ENCODE measurements around the gene IL16.
"Not testable (repeated sequence)": the region's sequence is repeated elsewhere in the genome, so short reads cannot be mapped to it uniquely, and the experiment has no call there.

IL16 gene

GRCh38 chr15:81326466-81327212 is 130.0 kb downstream of the IL16 start:
- Histone ChIP-seq H3K4me3 (ENCODE audit: low read depth, low read length) (no peak overlapping the region), H3K9me3 (no peaks in the 10 kb centered on the region), H3K36me3 (no peaks in the 10 kb centered on the region), H3K4me1 (no peaks in the 10 kb centered on the region), H3K27me3 (no peaks in the 10 kb centered on the region; the same call in 1 of the 2 replicates)
- DNase-seq = no peak
- TF ChIP-seq, protein P1, sequence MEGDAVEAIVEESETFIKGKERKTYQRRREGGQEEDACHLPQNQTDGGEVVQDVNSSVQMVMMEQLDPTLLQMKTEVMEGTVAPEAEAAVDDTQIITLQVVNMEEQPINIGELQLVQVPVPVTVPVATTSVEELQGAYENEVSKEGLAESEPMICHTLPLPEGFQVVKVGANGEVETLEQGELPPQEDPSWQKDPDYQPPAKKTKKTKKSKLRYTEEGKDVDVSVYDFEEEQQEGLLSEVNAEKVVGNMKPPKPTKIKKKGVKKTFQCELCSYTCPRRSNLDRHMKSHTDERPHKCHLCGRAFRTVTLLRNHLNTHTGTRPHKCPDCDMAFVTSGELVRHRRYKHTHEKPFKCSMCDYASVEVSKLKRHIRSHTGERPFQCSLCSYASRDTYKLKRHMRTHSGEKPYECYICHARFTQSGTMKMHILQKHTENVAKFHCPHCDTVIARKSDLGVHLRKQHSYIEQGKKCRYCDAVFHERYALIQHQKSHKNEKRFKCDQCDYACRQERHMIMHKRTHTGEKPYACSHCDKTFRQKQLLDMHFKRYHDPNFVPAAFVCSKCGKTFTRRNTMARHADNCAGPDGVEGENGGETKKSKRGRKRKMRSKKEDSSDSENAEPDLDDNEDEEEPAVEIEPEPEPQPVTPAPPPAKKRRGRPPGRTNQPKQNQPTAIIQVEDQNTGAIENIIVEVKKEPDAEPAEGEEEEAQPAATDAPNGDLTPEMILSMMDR (IDR thresholded peaks at IDR 0.05; ENCODE audit: low read depth, low read length) = no peak

DNA sequence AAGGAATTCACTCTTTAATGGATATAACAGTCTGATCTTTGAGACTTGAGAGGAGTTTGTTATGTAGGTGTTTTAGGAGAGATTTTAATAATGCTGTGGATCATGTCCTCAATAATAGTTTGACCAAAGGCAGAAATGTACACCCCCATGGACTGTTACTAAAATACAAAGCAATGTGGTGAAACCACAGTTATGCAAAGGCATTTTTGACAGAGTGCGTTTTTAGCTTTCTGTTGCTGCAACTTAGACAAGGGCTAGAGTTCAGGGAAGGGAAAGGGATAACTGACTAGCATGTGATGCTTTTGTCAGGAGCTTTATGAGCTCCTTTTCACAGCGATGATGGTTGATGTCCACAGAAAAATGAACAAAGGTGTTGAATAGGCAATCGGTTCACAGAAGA is 130.8 kb downstream of the IL16 start:
- DNase-seq = no peak
- no peaks in the 10 kb centered on the region for H3K9me3 ChIP-seq
- no peak overlapping the region for H3K4me3 ChIP-seq (ENCODE audit: low read depth, low read length)
- H3K36me3 ChIP-seq = no peaks in the 10 kb centered on the region
- TF ChIP-seq, protein P1 (IDR thresholded peaks at IDR 0.05; ENCODE audit: low read depth, low read length) = no peak
- no peaks in the 10 kb centered on the region for H3K4me1 ChIP-seq
- H3K27me3 ChIP-seq = no peaks in the 10 kb centered on the region; the same call in 1 of the 2 replicates

GRCh38 chr15:81329446-81329845 is 132.8 kb downstream of the IL16 start:
- Histone ChIP-seq H3K4me1 (no peaks in the 10 kb centered on the region), H3K9me3 (no peaks in the 10 kb centered on the region), H3K36me3 (no peaks in the 10 kb centered on the region), H3K27me3 (no peaks in the 10 kb centered on the region; the same call in 1 of the 2 replicates), H3K4me3 (ENCODE audit: low read depth, low read length) (no peak overlapping the region)
- no peak for DNase-seq
- TF ChIP-seq, protein P1 (IDR thresholded peaks at IDR 0.05; ENCODE audit: low read depth, low read length) = no peak

DNA sequence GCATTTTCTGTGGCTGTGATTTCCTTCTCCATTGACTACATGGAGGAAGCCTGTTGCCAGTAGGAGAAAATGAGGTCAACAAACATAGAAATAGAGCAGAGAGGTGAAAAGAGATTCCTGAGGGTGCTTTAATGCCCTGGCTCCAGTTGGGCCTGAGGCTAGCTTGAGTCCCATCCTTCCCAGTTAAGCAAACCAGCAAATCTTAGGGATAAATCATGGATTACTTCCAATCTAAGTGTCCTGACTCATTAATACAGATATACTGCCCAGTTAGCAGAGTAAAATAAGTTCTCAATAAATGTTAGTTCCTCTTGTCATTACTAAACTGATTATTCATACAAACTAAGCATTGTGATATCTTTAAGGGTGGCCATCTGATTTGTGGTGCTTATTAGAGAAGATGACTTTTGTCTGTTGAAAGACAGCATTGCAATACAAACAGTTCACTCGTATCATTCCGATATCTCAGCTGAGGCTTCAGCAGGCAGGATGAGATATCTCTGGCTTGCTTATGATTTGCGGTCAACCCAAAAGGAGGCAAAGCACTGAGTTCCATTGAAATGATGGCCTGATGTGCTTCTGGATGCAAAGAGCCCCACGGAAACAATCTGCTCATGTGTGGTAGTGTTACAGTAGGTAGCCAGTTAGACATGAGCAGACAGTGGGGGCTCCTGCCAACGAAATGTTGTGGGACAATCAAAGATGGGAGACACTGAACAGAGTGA is 133.8 kb downstream of the IL16 start:
- H3K27me3 ChIP-seq = no peaks in the 10 kb centered on the region; the same call in 1 of the 2 replicates

GRCh38 chr15:81331141-81331540 is 134.5 kb downstream of the IL16 start:
- not testable (repeated sequence) for DNase-seq; H3K4me3 ChIP-seq (ENCODE audit: low read depth, low read length); H3K36me3 ChIP-seq; H3K9me3 ChIP-seq; H3K4me1 ChIP-seq; H3K27me3 ChIP-seq

More for the DNA sequence above, 133.8 kb downstream of the IL16 start:
- no peak overlapping the region for H3K4me3 ChIP-seq (ENCODE audit: low read depth, low read length)
- no peaks in the 10 kb centered on the region for H3K9me3 ChIP-seq
- TF ChIP-seq, protein P1 (IDR thresholded peaks at IDR 0.05; ENCODE audit: low read depth, low read length) = no peak
- no peak for DNase-seq
- H3K4me1 ChIP-seq = no peaks in the 10 kb centered on the region; the same call in 1 of the 2 replicates
- H3K36me3 ChIP-seq = no peaks in the 10 kb centered on the region

DNA sequence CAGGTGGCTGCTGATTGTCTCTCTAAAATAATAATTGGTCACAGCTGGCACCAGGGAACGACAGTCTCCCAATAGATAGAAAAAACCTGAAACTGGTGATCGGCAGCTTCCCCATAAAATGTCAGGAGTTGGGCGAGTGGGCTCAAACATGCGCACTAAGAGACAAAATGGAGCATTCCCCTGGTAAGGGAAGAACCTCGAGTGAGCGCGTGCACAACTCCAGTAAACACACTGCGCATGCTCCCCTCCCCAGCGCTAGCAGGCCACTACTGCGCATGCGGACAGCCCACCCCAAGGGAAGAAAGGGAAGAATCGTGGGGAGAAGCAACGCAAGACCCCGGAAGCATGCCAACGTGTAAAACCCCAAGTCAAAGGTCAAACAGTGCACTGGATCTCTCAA is 134.9 kb downstream of the IL16 start:
- TF ChIP-seq, protein P1 (IDR thresholded peaks at IDR 0.05; ENCODE audit: low read depth, low read length) = no peak
- H3K9me3 ChIP-seq = no peaks in the 10 kb centered on the region
- no peaks in the 10 kb centered on the region for H3K36me3 ChIP-seq
- no peak overlapping the region for H3K4me3 ChIP-seq (ENCODE audit: low read depth, low read length)
- DNase-seq = no peak
- H3K4me1 ChIP-seq = no peaks in the 10 kb centered on the region; the same call in 1 of the 2 replicates
- H3K27me3 ChIP-seq = no peaks in the 10 kb centered on the region; the same call in 1 of the 2 replicates
